Upper lobe of right lung (tissue), 1 donor: ENCODE results near the gene L3MBTL1. TPM values are rescaled to one million over a fixed set of nuclear protein-coding genes. Genes with fewer than 3 reads are reported as not detected.

Experiments used
- ATAC-seq: fragments of 200-7000 bp; cut with Tn5 transposase; one replicate; pipeline ENCODE4 v1.9.1; 2020; ENCODE audit warnings: mild to moderate bottlenecking, moderate library complexity
- DNase-seq: peaks from one replicate; pipeline ENCODE4 v3.0.0-alpha.2; 2020
- H3K27ac ChIP-seq: fragments of 200-600 bp; one replicate; pipeline ENCODE4 v1.8.0; 2022
- H3K27me3 ChIP-seq: fragments of 200-600 bp; one replicate; pipeline ENCODE4 v1.8.0; 2022; ENCODE audit warnings: mild to moderate bottlenecking
- H3K36me3 ChIP-seq: fragments of 200-600 bp; one replicate; pipeline ENCODE4 v1.8.0; 2022
- H3K4me1 ChIP-seq: fragments of 200-600 bp; one replicate; pipeline ENCODE4 v1.8.0; 2022
- H3K4me3 ChIP-seq: fragments of 200-600 bp; one replicate; pipeline ENCODE4 v1.8.0; 2022; ENCODE audit warnings: mild to moderate bottlenecking
- H3K9me3 ChIP-seq: fragments of 200-600 bp; one replicate; pipeline ENCODE4 v1.8.0; 2022
- CTCF ChIP-seq: fragments of 200-600 bp; IDR thresholded peaks from one replicate; pipeline ENCODE4 v1.8.0; 2022; ENCODE audit warnings: antibody characterized with exemption
- intact Hi-C: fragments of 100-400 bp; cut with DNase I; formaldehyde crosslinking; loops from one replicate; pipeline ENCODE4 v1.11.0; 2022
- total RNA-seq: library from RNA; stranded (reverse); fragmentation: NEBNext Ultra II Directional; extraction: Animal tissue kit (Norgen Biotek cat#: 25700); gene quantifications from one replicate; pipeline ENCODE4 v1.2.1, GENCODE V29; 2021
- donor health status: DM: no; HTN: yes; CAD: no; lungs with severe emphysema.

Gene L3MBTL1
- total RNA-seq, 1 donor from 2014 or later: 12.9 TPM

DNA sequence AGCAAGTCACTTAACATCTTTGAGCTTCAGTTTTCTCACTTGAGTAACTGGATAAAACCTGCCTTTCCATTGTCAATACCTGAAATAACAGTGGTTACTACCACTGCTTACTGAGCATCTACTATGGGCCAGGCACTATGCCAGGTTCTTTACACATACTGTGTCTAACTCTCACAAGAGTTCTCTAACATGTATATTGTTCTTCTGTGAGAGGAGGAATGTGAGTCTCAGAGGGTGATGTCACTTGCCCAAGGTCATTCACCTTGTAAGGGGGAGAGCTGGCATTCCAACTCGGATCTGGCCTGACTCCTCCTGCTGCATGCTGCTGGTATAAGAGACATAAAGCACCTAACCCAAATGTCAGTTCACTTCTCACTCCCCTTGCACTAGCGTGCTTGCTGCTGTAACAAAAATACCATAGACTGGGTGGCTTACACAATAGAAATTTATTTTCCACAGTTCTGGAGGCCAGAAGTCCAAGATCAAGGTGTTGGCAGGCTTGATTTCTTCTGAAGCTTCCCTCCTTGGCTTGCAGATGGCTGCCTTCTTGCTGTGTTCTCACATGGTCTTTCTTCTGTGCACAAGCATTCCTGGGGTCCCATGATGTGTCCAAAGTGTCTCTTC, 29.4 kb downstream of the L3MBTL1 start:
- no peak for DNase-seq
- H3K4me3 ChIP-seq: no peak overlapping the region
- TF ChIP-seq CTCF: no peak
- ATAC-seq: no peak
- no peaks in the 10 kb centered on the region for H3K4me1 ChIP-seq
- H3K27me3 ChIP-seq: no peaks in the 10 kb centered on the region
- H3K27ac ChIP-seq: no peak overlapping the region
- H3K36me3 ChIP-seq: no peaks in the 10 kb centered on the region
- intact Hi-C loops: loop anchor here (5.0 kb wide), 1 partner anchor 545 kb away; no protein-coding TSS in a partner anchor
- no peaks in the 10 kb centered on the region for H3K9me3 ChIP-seq

- DNase-seq (peak; percentile 71), ATAC-seq (peak; percentile 80)
- H3K4me1 ChIP-seq: no peaks in the 10 kb centered on the region
- peak; percentile 94 for TF ChIP-seq CTCF
- no peaks in the 10 kb centered on the region for H3K36me3 ChIP-seq
- intact Hi-C loops: loop anchor here (5.0 kb wide), 1 partner anchor 544 kb away; no protein-coding TSS in a partner anchor
- H3K27ac ChIP-seq: no peak overlapping the region
- H3K9me3 ChIP-seq: no peaks in the 10 kb centered on the region
- H3K4me3 ChIP-seq: no peak overlapping the region
- H3K27me3 ChIP-seq: no peaks in the 10 kb centered on the region
Observed at GRCh38 chr20:43537921-43538877, 30.7 kb downstream of the L3MBTL1 start.

GRCh38 chr20:43538878-43539700, 31.6 kb downstream of the L3MBTL1 start:
- ATAC-seq: no peak
- no peaks in the 10 kb centered on the region for H3K27me3 ChIP-seq
- intact Hi-C loops: loop anchor here (5.0 kb wide), 1 partner anchor 543 kb away; no protein-coding TSS in a partner anchor

GRCh38 chr20:43539975-43540672, 32.6 kb downstream of the L3MBTL1 start:
- no peak overlapping the region for H3K27ac ChIP-seq
- no peaks in the 10 kb centered on the region for H3K4me1 ChIP-seq
- TF ChIP-seq CTCF: no peak
- H3K27me3 ChIP-seq: no peaks in the 10 kb centered on the region
- no peaks in the 10 kb centered on the region for H3K9me3 ChIP-seq
- no peaks in the 10 kb centered on the region for H3K36me3 ChIP-seq
- intact Hi-C loops: loop anchor here (5.0 kb wide), 1 partner anchor 542 kb away; no protein-coding TSS in a partner anchor
- H3K4me3 ChIP-seq: no peak overlapping the region
- DNase-seq (peak; percentile 40), ATAC-seq (no peak)

More at GRCh38 chr20:43538878-43539700, 31.6 kb downstream of the L3MBTL1 start:
- H3K9me3 ChIP-seq: no peaks in the 10 kb centered on the region
- H3K27ac ChIP-seq: no peak overlapping the region
- H3K36me3 ChIP-seq: no peaks in the 10 kb centered on the region
- no peak overlapping the region for H3K4me3 ChIP-seq
- no peak for TF ChIP-seq CTCF
- H3K4me1 ChIP-seq: no peaks in the 10 kb centered on the region
- DNase-seq: peak; percentile 57

DNA sequence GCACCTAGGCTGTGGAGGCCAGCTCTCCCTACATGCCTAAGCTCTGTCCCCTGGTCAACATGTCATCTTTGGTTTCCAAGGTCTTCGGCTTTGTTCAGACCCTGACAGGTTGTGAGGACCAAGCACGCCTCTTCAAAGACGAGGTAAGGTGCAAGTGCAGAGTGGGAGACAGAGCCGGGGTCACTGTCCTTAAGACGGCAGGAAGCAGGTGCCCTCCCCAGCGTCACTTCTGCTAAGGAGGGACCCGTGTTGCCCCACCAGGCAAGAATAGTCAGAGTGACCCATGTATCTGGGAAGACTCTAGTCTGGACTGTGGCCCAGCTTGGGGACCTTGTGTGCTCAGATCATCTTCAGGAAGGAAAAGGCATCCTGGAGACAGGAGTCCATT, 33.2 kb downstream of the L3MBTL1 start:
- no peak overlapping the region for H3K27ac ChIP-seq
- no peaks in the 10 kb centered on the region for H3K4me1 ChIP-seq
- H3K36me3 ChIP-seq: no peaks in the 10 kb centered on the region
- intact Hi-C loops: no loop called here
- ATAC-seq (no peak), DNase-seq (peak; percentile 36)
- no peak for TF ChIP-seq CTCF
- H3K9me3 ChIP-seq: no peaks in the 10 kb centered on the region
- no peaks in the 10 kb centered on the region for H3K27me3 ChIP-seq
- no peak overlapping the region for H3K4me3 ChIP-seq
